ENCODE results near the gene SLC35G2. TPM values are rescaled to one million over a fixed set of nuclear protein-coding genes. Genes with fewer than 3 reads are reported as not detected.
"Not testable (repeated sequence)": the region's sequence is repeated elsewhere in the genome, so short reads cannot be mapped to it uniquely, and the experiment has no call there.

SLC35G2 gene
- total RNA-seq, 4 donors from 2014 or later, result 1.9 to 2.8 (median 2.7) TPM; not detected in 1

GRCh38 chr3:136893848-136894443, 75.0 kb downstream of the SLC35G2 start:
- H3K27me3 ChIP-seq, result no peaks in the 10 kb centered on the region
- H3K4me3 ChIP-seq, result no peak overlapping the region
- peaks cover 0 to 4% (median 0%) of the 10 kb centered on the region in 4 donors for H3K9me3 ChIP-seq
- DNase-seq, result no peak
- no peak for TF ChIP-seq CTCF (IDR thresholded peaks at IDR 0.05)
- TF ChIP-seq POLR2A (IDR thresholded peaks at IDR 0.05), result no peak
- no peak overlapping the region for H3K27ac ChIP-seq
- no peaks in the 10 kb centered on the region for H3K36me3 ChIP-seq
- H3K4me1 ChIP-seq, result peaks cover 0 to 8% (median 4%) of the 10 kb centered on the region in 4 donors

DNA sequence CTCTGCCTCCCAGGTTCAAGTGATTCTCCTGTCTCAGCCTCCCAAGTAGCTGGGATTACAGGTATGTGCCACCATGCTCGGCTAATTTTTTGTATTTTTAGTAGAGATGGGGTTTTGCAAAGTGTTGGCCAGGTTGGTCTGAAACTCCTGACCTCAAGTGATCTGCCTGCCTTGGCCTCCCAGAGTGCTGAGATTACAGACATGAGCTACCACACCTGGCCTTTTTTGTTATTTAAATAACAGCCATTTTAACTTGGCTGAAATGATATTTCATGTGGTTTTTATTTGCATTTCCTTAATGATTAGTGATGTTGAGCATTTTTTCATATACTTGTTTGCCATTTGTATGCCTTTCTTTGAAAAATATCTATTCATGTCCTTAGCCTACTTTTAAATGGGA, 78.2 kb downstream of the SLC35G2 start:
- DNase-seq, H3K27me3 ChIP-seq, H3K4me3 ChIP-seq, H3K36me3 ChIP-seq, H3K4me1 ChIP-seq, H3K9me3 ChIP-seq, H3K27ac ChIP-seq: not testable (repeated sequence)

DNA sequence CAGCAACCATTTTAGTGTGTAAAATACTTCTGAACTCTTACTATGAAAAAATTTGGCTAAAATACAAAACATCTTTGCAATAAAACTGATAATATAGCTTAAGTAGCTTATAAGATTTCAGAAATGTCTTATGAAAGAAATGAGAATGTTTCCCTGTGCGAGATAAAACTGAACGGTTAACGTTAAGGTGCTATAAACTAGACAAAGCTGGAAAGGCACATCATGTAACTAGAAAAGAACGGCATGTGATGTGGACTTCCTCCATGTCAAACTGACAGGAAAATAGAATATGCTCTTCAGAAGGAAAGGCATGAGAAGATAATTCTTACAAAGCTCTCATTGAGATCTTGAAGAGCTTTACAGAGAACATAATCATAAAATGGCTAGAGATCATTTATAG, 79.6 kb downstream of the SLC35G2 start:
- Histone ChIP-seq H3K27me3 (no peaks in the 10 kb centered on the region), H3K27ac (no peak overlapping the region), H3K9me3 (no peaks in the 10 kb centered on the region), H3K36me3 (no peaks in the 10 kb centered on the region), H3K4me3 (no peak overlapping the region), H3K4me1 (peaks cover 0 to 8% (median 2%) of the 10 kb centered on the region in 4 donors)
- no peak for TF ChIP-seq POLR2A (IDR thresholded peaks at IDR 0.05)
- no peak for TF ChIP-seq CTCF (IDR thresholded peaks at IDR 0.05)
- DNase-seq, result no peak

- Histone ChIP-seq H3K4me1 (peaks cover 0 to 5% (median 2%) of the 10 kb centered on the region in 4 donors), H3K27me3 (no peaks in the 10 kb centered on the region), H3K27ac (no peak overlapping the region), H3K4me3 (no peak overlapping the region), H3K9me3 (peaks cover 0 to 4% (median 0%) of the 10 kb centered on the region in 4 donors), H3K36me3 (no peaks in the 10 kb centered on the region)
- no peak for DNase-seq
- TF ChIP-seq CTCF (IDR thresholded peaks at IDR 0.05) (no peak), POLR2A (IDR thresholded peaks at IDR 0.05) (no peak)
These were observed 80.0 kb downstream of the SLC35G2 start for GRCh38 chr3:136898954-136899353.

GRCh38 chr3:136899622-136900158, 80.8 kb downstream of the SLC35G2 start:
- Histone ChIP-seq H3K4me3 (no peak overlapping the region), H3K36me3 (no peaks in the 10 kb centered on the region), H3K27me3 (no peaks in the 10 kb centered on the region), H3K9me3 (peaks cover 0 to 10% (median 0%) of the 10 kb centered on the region in 4 donors), H3K27ac (no peak overlapping the region), H3K4me1 (no peaks in the 10 kb centered on the region)
- TF ChIP-seq POLR2A (IDR thresholded peaks at IDR 0.05), result no peak
- TF ChIP-seq CTCF (IDR thresholded peaks at IDR 0.05), result no peak
- DNase-seq, result no peak

DNA sequence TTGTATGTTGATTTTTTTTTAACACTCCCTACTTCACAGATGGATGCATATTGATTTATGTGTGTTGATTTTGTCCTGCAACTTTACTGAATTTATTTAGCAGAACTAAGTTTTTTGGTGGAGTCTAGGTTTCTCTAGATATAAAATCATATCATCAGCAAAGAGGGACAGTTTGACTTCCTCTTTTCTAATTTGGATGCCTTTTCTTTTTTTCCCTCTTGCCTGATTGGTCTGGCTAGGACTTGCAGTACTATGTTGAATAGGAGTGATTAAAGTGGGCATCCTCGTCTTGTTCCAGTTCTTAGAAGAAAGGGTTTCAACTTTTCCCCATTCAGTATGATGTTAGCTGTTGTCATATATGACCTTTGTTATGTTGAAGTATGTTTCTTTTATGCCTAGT, 81.8 kb downstream of the SLC35G2 start:
- not testable (repeated sequence) for DNase-seq, H3K4me1 ChIP-seq, H3K27me3 ChIP-seq

More for the DNA sequence above, 81.8 kb downstream of the SLC35G2 start:
- not testable (repeated sequence) for H3K9me3 ChIP-seq, H3K4me3 ChIP-seq, H3K27ac ChIP-seq, H3K36me3 ChIP-seq

All from Peyer's patch (tissue), 4 donors.